H1 (cell line): Measurements from ENCODE around the gene RASGEF1B. TPM values are rescaled to one million over a fixed set of nuclear protein-coding genes. Genes with fewer than 3 reads are reported as not detected.

Experiments
- CTCF ChIA-PET: fragments of 300-600 bp; sonication (Branson Sonifier 250); formaldehyde crosslinking; loops from one replicate; lab custom pipeline; 2021; ENCODE audit not compliant: partially characterized antibody; lab: Charles Lee
- POLR2A ChIA-PET: fragments of 300-600 bp; sonication (Branson Sonifier 250); formaldehyde crosslinking; loops from one replicate; lab custom pipeline; 2021; ENCODE audit warnings: inconsistent platforms; ENCODE audit not compliant: partially characterized antibody; lab: Charles Lee
- DNase-seq, 2 experiments: peaks; one replicate each; pipeline versions ENCODE4 v3.0.0 to v3.0.0-alpha.2; 2010 to 2022; ENCODE audit warnings: low spot score in 2 of 2, low read depth in 1 of 2, mixed read lengths in 1 of 2
- FAIRE-seq: peaks from 2 replicates; lab custom pipeline; 2011; peaks lifted over from hg19 to GRCh38; lab: Jason Lieb, UNC
- H2AFZ ChIP-seq: 2 replicates; pipeline ENCODE4 v1.8.1; 2012; ENCODE audit warnings: low read length, inconsistent platforms
- H2AK5ac ChIP-seq: 2 replicates; pipeline ENCODE4 v1.6.1; 2013; ENCODE audit warnings: low read depth, low read length
- H2BK120ac ChIP-seq: replicated peaks from 2 replicates; pipeline ENCODE3; 2013; ENCODE audit warnings: low read depth, low read length, inconsistent platforms
- H2BK12ac ChIP-seq: 2 replicates; pipeline ENCODE4 v1.6.1; 2013; ENCODE audit warnings: low read depth, low read length
- H2BK15ac ChIP-seq: 2 replicates; pipeline ENCODE4 v1.6.1; 2013; ENCODE audit warnings: low read length
- H2BK20ac ChIP-seq: 2 replicates; pipeline ENCODE4 v1.6.1; 2013; ENCODE audit warnings: low read length
- H2BK5ac ChIP-seq: 2 replicates; pipeline ENCODE4 v1.6.1; 2013; ENCODE audit warnings: low read depth, low read length
- H3K14ac ChIP-seq: 2 replicates; pipeline ENCODE4 v1.6.1; 2013; ENCODE audit warnings: inconsistent platforms; ENCODE audit not compliant: insufficient read length
- H3K18ac ChIP-seq: 2 replicates; pipeline ENCODE4 v1.6.1; 2013; ENCODE audit warnings: low read length; ENCODE audit errors: extremely low read depth
- H3K23ac ChIP-seq: 2 replicates; pipeline ENCODE4 v1.6.1; 2013; ENCODE audit warnings: inconsistent platforms; ENCODE audit not compliant: insufficient read length
- H3K23me2 ChIP-seq: 2 replicates; pipeline ENCODE4 v1.6.1; 2013; ENCODE audit warnings: low read depth, low read length
- H3K27ac ChIP-seq: 2 replicates; pipeline ENCODE4 v1.6.1; 2011; ENCODE audit warnings: low read depth, low read length, inconsistent platforms
- H3K27me3 ChIP-seq, 4 experiments: replicated peaks in 1 of 4; 1 replicate in 1 of 4; 2 replicates in 3 of 4; pipeline versions ENCODE4 v1.6.1 to v1.8.1; 2011 to 2013; ENCODE audit warnings: low read length in 3 of 4, mild to moderate bottlenecking in 3 of 4, inconsistent platforms in 2 of 4, mixed read lengths in 2 of 4, moderate library complexity in 1 of 4; ENCODE audit not compliant: control insufficient read depth in 3 of 4, insufficient read depth in 3 of 4; ENCODE audit errors: extremely low read depth in 1 of 4
- H3K36me3 ChIP-seq, 4 experiments: 2 replicates each; pipeline versions ENCODE4 v1.6.1 to v1.8.1; 2011 to 2013; ENCODE audit warnings: mild to moderate bottlenecking in 4 of 4, low read length in 3 of 4, moderate library complexity in 2 of 4, control low read depth in 1 of 4, inconsistent platforms in 1 of 4; ENCODE audit not compliant: insufficient read depth in 4 of 4, control insufficient read depth in 2 of 4
- H3K4ac ChIP-seq: replicated peaks from 2 replicates; pipeline ENCODE3; 2013; ENCODE audit warnings: low read length, low read depth, mixed read lengths, inconsistent platforms; ENCODE audit not compliant: insufficient read length
- H3K4me1 ChIP-seq, 4 experiments: replicated peaks in 1 of 4; 1 replicate in 1 of 4; 2 replicates in 3 of 4; pipeline versions ENCODE4 v1.6.1 to v1.8.1; 2011 to 2013; ENCODE audit warnings: low read length in 3 of 4, inconsistent platforms in 2 of 4, mixed read lengths in 1 of 4; ENCODE audit not compliant: insufficient read depth in 4 of 4, control insufficient read depth in 3 of 4
- H3K4me2 ChIP-seq, 2 experiments: 2 replicates each; pipeline versions ENCODE4 v1.6.1 to v1.8.1; 2011 to 2013; ENCODE audit warnings: low read depth in 2 of 2, low read length in 2 of 2, control low read depth in 1 of 2, inconsistent platforms in 1 of 2, mild to moderate bottlenecking in 1 of 2; ENCODE audit not compliant: insufficient read depth in 1 of 2
- H3K4me3 ChIP-seq, 4 experiments: fragments of 200-600, 300-600 bp in 1 of 4; sonication (generic), shearing (Covaris generic), sonication (Bioruptor Twin) in 1 of 4; 2 replicates each; pipeline versions ENCODE4 v1.5.1 to v1.8.1; 2011 to 2016; ENCODE audit warnings: low read length in 4 of 4, low read depth in 3 of 4, control low read depth in 2 of 4, inconsistent platforms in 2 of 4, mild to moderate bottlenecking in 2 of 4, mixed read lengths in 1 of 4, moderate library complexity in 1 of 4; ENCODE audit not compliant: insufficient read depth in 2 of 4; ENCODE audit errors: extremely low read depth in 1 of 4
- H3K56ac ChIP-seq: replicated peaks from 2 replicates; pipeline ENCODE3; 2013; ENCODE audit warnings: low read depth, mild to moderate bottlenecking, mixed read lengths, low read length, inconsistent platforms; ENCODE audit not compliant: insufficient read length
- H3K79me1 ChIP-seq: 2 replicates; pipeline ENCODE4 v1.6.1; 2013; ENCODE audit warnings: low read depth, low read length, control low read depth
- H3K79me2 ChIP-seq, 2 experiments: 2 replicates each; pipeline versions ENCODE4 v1.6.1 to v1.8.1; 2012 to 2013; ENCODE audit warnings: low read length in 2 of 2, mild to moderate bottlenecking in 2 of 2, inconsistent platforms in 1 of 2; ENCODE audit not compliant: insufficient read depth in 2 of 2, control insufficient read depth in 1 of 2
- H3K9ac ChIP-seq, 4 experiments: replicated peaks in 1 of 4; 1 replicate in 1 of 4; 2 replicates in 3 of 4; pipeline versions ENCODE4 v1.6.1 to v1.8.1; 2011 to 2013; ENCODE audit warnings: low read depth in 3 of 4, low read length in 3 of 4, control low read depth in 2 of 4, mild to moderate bottlenecking in 2 of 4, moderate library complexity in 2 of 4, inconsistent platforms in 1 of 4; ENCODE audit errors: extremely low read depth in 1 of 4
- H3K9me3 ChIP-seq, 2 experiments: 2 replicates each; pipeline versions ENCODE4 v1.6.1 to v1.8.1; 2012 to 2013; ENCODE audit warnings: mild to moderate bottlenecking in 2 of 2, moderate library complexity in 2 of 2, control low read depth in 1 of 2, inconsistent platforms in 1 of 2, low read depth in 1 of 2, low read length in 1 of 2, mixed read lengths in 1 of 2; ENCODE audit not compliant: insufficient read depth in 2 of 2
- H4K20me1 ChIP-seq, 2 experiments: replicated peaks in 1 of 2; 2 replicates each; pipeline versions ENCODE3 to v1.8.1; 2011 to 2013; ENCODE audit warnings: inconsistent platforms in 2 of 2, low read length in 2 of 2, mild to moderate bottlenecking in 1 of 2; ENCODE audit not compliant: insufficient read depth in 2 of 2, control insufficient read depth in 1 of 2
- H4K5ac ChIP-seq: 2 replicates; pipeline ENCODE4 v1.6.1; 2013; ENCODE audit warnings: low read length, low read depth, mixed read lengths, inconsistent platforms; ENCODE audit not compliant: insufficient read length
- H4K8ac ChIP-seq: 2 replicates; pipeline ENCODE4 v1.8.0; 2013; ENCODE audit warnings: mild to moderate bottlenecking, moderate library complexity, low read length, inconsistent platforms; ENCODE audit not compliant: insufficient read depth; ENCODE audit errors: extremely low read depth
- H4K91ac ChIP-seq: replicated peaks from 2 replicates; pipeline ENCODE3; 2013; ENCODE audit warnings: low read length, mixed read lengths, inconsistent platforms; ENCODE audit not compliant: insufficient read length
- ASH2L ChIP-seq: fragments of 200-600, 300-600 bp; sonication (generic); IDR thresholded peaks from one replicate; pipeline ENCODE4 v1.7.1; 2017; ENCODE audit warnings: low read length
- BACH1 ChIP-seq: IDR thresholded peaks from 2 replicates; pipeline ENCODE4 v1.6.1; 2012; ENCODE audit warnings: low read length, improper control_type of control experiment
- BCL11A ChIP-seq, 2 experiments: IDR thresholded peaks; one replicate each; pipeline ENCODE4 v1.6.1; 2011; ENCODE audit warnings: low read depth in 2 of 2, low read length in 2 of 2, mild to moderate bottlenecking in 2 of 2
- CEBPB ChIP-seq: IDR thresholded peaks from 2 replicates; pipeline ENCODE4 v1.6.1; 2012; ENCODE audit warnings: low read depth, low read length
- CHD1 ChIP-seq: IDR thresholded peaks from 2 replicates; pipeline ENCODE4 v1.6.1; 2012; ENCODE audit warnings: low read depth, low read length, improper control_type of control experiment
- CREB1 ChIP-seq: IDR thresholded peaks from 2 replicates; pipeline ENCODE4 v1.6.1; 2012; ENCODE audit warnings: inconsistent platforms
- GABPA ChIP-seq: IDR thresholded peaks from 2 replicates; pipeline ENCODE4 v1.6.1; 2011; ENCODE audit warnings: mild to moderate bottlenecking, low read length, moderate library complexity, borderline replicate concordance; ENCODE audit not compliant: insufficient read depth
- PHF8 ChIP-seq: fragments of 200-600 bp; sonication (generic); conservative IDR thresholded peaks from 2 replicates; pipeline ENCODE4 v1.7.1; 2012; ENCODE audit warnings: low read depth, mild to moderate bottlenecking, inconsistent platforms, low read length, moderate library complexity
- RFX5 ChIP-seq: IDR thresholded peaks from 2 replicates; pipeline ENCODE4 v1.6.1; 2011; ENCODE audit warnings: low read depth, low read length, improper control_type of control experiment, borderline replicate concordance
- RXRA ChIP-seq: IDR thresholded peaks from 2 replicates; pipeline ENCODE4 v1.6.1; 2011; ENCODE audit warnings: low read depth, mild to moderate bottlenecking, low read length, moderate library complexity; ENCODE audit not compliant: insufficient read depth
- WGBS, 2 experiments: shearing (Covaris generic) in 1 of 2; methylation state at CpG; one replicate each; pipeline versions ENCODE4 v1.1.6 to v1.1.7; 2013 to 2015; ENCODE audit warnings: low lambda C conversion rate in 2 of 2, mixed read lengths in 2 of 2, inconsistent platforms in 1 of 2, low coverage in 1 of 2, missing lambda C conversion rate in 1 of 2; ENCODE audit not compliant: insufficient replicate concordance in 2 of 2, insufficient coverage in 1 of 2, insufficient read length in 1 of 2; ENCODE audit errors: extremely low coverage in 1 of 2, missing lambda C conversion rate in 1 of 2; 5-methylcytosine and 5-hydroxymethylcytosine counted together
- polyA plus RNA-seq, 7 experiments: library from polyadenylated mRNA; depleted of rRNA in 3 of 7; stranded (reverse) in 5 of 7; unstranded in 2 of 7; fragments of >200 nt in 5 of 7; fragments of 200-250 nt in 2 of 7; gene quantifications; 1 replicate in 5 of 7; 2 replicates in 1 of 7; 4 replicates in 1 of 7; pipeline versions ENCODE4 v1.2.1 to v1.2.3, GENCODE V29; 2011 to 2013; ENCODE audit warnings: missing spikeins in 2 of 7, mixed read lengths in 2 of 7
- total RNA-seq: library from RNA; stranded (reverse); fragmentation: NEBNext Ultra II Directional; extraction: Animal tissue kit (Norgen Biotek cat#: 25700); gene quantifications from 2 replicates; pipeline ENCODE4 v1.2.1, GENCODE V29; 2021

Gene RASGEF1B
- total and polyA plus RNA-seq, 2 of the 8 experiments (the other 6 are each of a cell fraction or from before 2014, with no cell fraction given): 1.6 to 4.7 TPM

- Histone ChIP-seq H2BK15ac (no peak overlapping the region), H3K27me3 (no peaks in the 10 kb centered on the region), H3K23ac (no peak overlapping the region), H3K23me2 (peaks cover 4% of the 10 kb centered on the region; the same call in 1 of the 2 replicates), H2BK12ac (no peak overlapping the region)
- 83% methylated on average over 4 of the region's 4 CpGs; no CpG with 5 or more reads in 1 of the 2 experiments for WGBS, 2 experiments
- TF ChIP-seq BACH1 (no peak), RFX5 (no peak), ASH2L (no peak), GABPA (no peak), BCL11A (IDR thresholded peaks at IDR 0.05; ENCODE audit: low read depth in 2 of 2, low read length in 2 of 2) (no peak), CEBPB (no peak), RXRA (no peak), CREB1 (no peak), PHF8 (no peak), CHD1 (no peak)
- TF ChIP-seq, all 59 proteins: peak for 0
- Histone ChIP-seq H3K79me2 (no peaks in the 10 kb centered on the region), H3K4me2 (no peak overlapping the region), H4K91ac (no peak overlapping the region), H3K79me1 (no peaks in the 10 kb centered on the region), H4K8ac (no peak overlapping the region), H2AFZ (no peak overlapping the region), H2BK120ac (no peak overlapping the region), H4K20me1 (no peaks in the 10 kb centered on the region), H3K27ac (no peak overlapping the region), H2AK5ac (no peak overlapping the region), H3K9me3 (no peaks in the 10 kb centered on the region), H3K18ac (no peak overlapping the region), H3K9ac (no peak overlapping the region), H3K14ac (no peak overlapping the region), H2BK5ac (no peak overlapping the region), H3K4ac (no peak overlapping the region), H4K5ac (no peak overlapping the region), H2BK20ac (no peak overlapping the region), H3K36me3 (no peaks in the 10 kb centered on the region; a peak in 1 of 8 replicates), H3K4me1 (peaks cover 0 to 3% (median 0%) of the 10 kb centered on the region in 4 experiments; a peak in 1 of 7 replicates), H3K4me3 (no peak overlapping the region), H3K56ac (no peak overlapping the region)
- CTCF ChIA-PET: interaction anchor here (1.7 to 2.0 kb wide), 2 partner anchors 11 to 31 kb away, joined by 3 to 8 read pairs; partner anchors contain the start of gene RASGEF1B
- DNase-seq (no peak), FAIRE-seq (no peak)
- POLR2A ChIA-PET: no interaction called here
Measured at GRCh38 chr4:81502564-81502963, 30.9 kb upstream of the RASGEF1B start.
